ENCODE measurements around the gene SEPHS1.

DNA sequence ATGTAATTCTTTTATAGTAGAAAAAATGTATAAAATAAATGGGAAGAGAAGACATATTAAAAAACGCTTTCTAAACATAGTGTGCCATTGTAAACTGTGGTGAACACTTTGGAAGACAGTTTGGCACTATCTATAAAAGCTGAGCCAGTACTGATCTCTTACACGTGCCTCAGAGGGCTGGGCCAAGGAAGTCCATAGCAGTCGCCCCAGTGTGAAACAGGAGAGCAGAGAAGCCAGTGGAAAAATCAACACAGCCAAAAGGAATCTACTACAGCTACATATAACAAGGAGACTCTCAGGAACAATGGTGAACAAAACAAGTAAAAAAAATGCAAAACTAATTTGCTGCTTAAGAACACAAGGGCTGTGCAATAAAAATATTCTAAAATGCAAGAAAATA, 20.6 kb downstream of the SEPHS1 start:
- TF ChIP-seq, protein P1, sequence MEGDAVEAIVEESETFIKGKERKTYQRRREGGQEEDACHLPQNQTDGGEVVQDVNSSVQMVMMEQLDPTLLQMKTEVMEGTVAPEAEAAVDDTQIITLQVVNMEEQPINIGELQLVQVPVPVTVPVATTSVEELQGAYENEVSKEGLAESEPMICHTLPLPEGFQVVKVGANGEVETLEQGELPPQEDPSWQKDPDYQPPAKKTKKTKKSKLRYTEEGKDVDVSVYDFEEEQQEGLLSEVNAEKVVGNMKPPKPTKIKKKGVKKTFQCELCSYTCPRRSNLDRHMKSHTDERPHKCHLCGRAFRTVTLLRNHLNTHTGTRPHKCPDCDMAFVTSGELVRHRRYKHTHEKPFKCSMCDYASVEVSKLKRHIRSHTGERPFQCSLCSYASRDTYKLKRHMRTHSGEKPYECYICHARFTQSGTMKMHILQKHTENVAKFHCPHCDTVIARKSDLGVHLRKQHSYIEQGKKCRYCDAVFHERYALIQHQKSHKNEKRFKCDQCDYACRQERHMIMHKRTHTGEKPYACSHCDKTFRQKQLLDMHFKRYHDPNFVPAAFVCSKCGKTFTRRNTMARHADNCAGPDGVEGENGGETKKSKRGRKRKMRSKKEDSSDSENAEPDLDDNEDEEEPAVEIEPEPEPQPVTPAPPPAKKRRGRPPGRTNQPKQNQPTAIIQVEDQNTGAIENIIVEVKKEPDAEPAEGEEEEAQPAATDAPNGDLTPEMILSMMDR (IDR thresholded peaks at IDR 0.05; ENCODE audit: poor library complexity) = no peak
- no peak for TF ChIP-seq EZH2 (IDR thresholded peaks at IDR 0.05; ENCODE audit: borderline replicate concordance)
